Trophoblast cell (in vitro differentiated cells and primary cell): ENCODE measurements around the gene CD151.
A peak's percentile ranks its signal among the peaks of the same experiment; 100 is the strongest.

ENCODE experiments used
- DNase-seq, 2 donors: peaks; one replicate each; pipeline ENCODE4 v3.0.0-alpha.2; 2016
- H2AFZ ChIP-seq: 2 replicates; pipeline ENCODE4 v1.6.1; 2013; ENCODE audit warnings: low read length, moderate library complexity, mild to moderate bottlenecking; ENCODE audit not compliant: insufficient read depth, poor library complexity
- H2AK5ac ChIP-seq: 2 replicates; pipeline ENCODE4 v1.6.1; 2013; ENCODE audit warnings: mild to moderate bottlenecking, low read length
- H2BK120ac ChIP-seq: 2 replicates; pipeline ENCODE4 v1.6.1; 2013; ENCODE audit warnings: low read length, mild to moderate bottlenecking, moderate library complexity; ENCODE audit not compliant: insufficient read depth, poor library complexity
- H2BK12ac ChIP-seq: 2 replicates; pipeline ENCODE4 v1.6.1; 2013; ENCODE audit warnings: mild to moderate bottlenecking, low read length, moderate library complexity
- H2BK5ac ChIP-seq: 2 replicates; pipeline ENCODE4 v1.6.1; 2013; ENCODE audit warnings: low read length, low read depth, moderate library complexity, mild to moderate bottlenecking; ENCODE audit not compliant: poor library complexity
- H3K14ac ChIP-seq: 2 replicates; pipeline ENCODE4 v1.6.1; 2013; ENCODE audit warnings: mild to moderate bottlenecking, low read length
- H3K18ac ChIP-seq: 2 replicates; pipeline ENCODE4 v1.6.1; 2013; ENCODE audit warnings: mild to moderate bottlenecking, low read length
- H3K23ac ChIP-seq: 2 replicates; pipeline ENCODE4 v1.6.1; 2013; ENCODE audit warnings: low read length
- H3K27ac ChIP-seq: 2 replicates; pipeline ENCODE4 v1.5.1; 2013; ENCODE audit warnings: low read depth, mild to moderate bottlenecking, inconsistent platforms, low read length, moderate library complexity
- H3K27me3 ChIP-seq: 2 replicates; pipeline ENCODE4 v1.6.1; 2013; ENCODE audit warnings: inconsistent platforms, mild to moderate bottlenecking, low read length, moderate library complexity; ENCODE audit not compliant: insufficient read depth
- H3K36me3 ChIP-seq, 2 experiments: 1 replicate in 1 of 2; 2 replicates in 1 of 2; pipeline ENCODE4 v1.6.1; 2013; ENCODE audit warnings: low read length in 2 of 2, mild to moderate bottlenecking in 2 of 2, moderate library complexity in 1 of 2; ENCODE audit not compliant: insufficient read depth in 2 of 2, control insufficient read depth in 1 of 2
- H3K4ac ChIP-seq: 2 replicates; pipeline ENCODE4 v1.6.1; 2013; ENCODE audit warnings: low read depth, mild to moderate bottlenecking, low read length, moderate library complexity
- H3K4me1 ChIP-seq, 2 experiments: 1 replicate in 1 of 2; 2 replicates in 1 of 2; pipeline ENCODE4 v1.6.1; 2013; ENCODE audit warnings: low read length in 2 of 2, mild to moderate bottlenecking in 2 of 2, moderate library complexity in 1 of 2; ENCODE audit not compliant: insufficient read depth in 2 of 2, control insufficient read depth in 1 of 2
- H3K4me2 ChIP-seq: 2 replicates; pipeline ENCODE4 v1.6.1; 2013; ENCODE audit warnings: inconsistent platforms, mild to moderate bottlenecking, low read length, moderate library complexity
- H3K4me3 ChIP-seq: 2 replicates; pipeline ENCODE4 v1.5.1; 2013; ENCODE audit warnings: mild to moderate bottlenecking, low read depth, low read length, inconsistent platforms
- H3K79me1 ChIP-seq: one replicate; pipeline ENCODE4 v1.6.1; 2013; ENCODE audit warnings: low read length
- H3K79me2 ChIP-seq: 2 replicates; pipeline ENCODE4 v1.6.1; 2013; ENCODE audit warnings: low read length, mild to moderate bottlenecking; ENCODE audit not compliant: control insufficient read depth, insufficient read depth, poor library complexity
- H3K9ac ChIP-seq: 2 replicates; pipeline ENCODE4 v1.6.1; 2013; ENCODE audit warnings: mild to moderate bottlenecking, low read length
- H3K9me3 ChIP-seq: 2 replicates; pipeline ENCODE4 v1.6.1; 2013; ENCODE audit warnings: low read depth, mild to moderate bottlenecking, control low read depth, inconsistent platforms, low read length; ENCODE audit not compliant: insufficient read depth
- H4K12ac ChIP-seq: 2 replicates; pipeline ENCODE4 v1.6.1; 2013; ENCODE audit warnings: low read depth, mild to moderate bottlenecking, low read length, moderate library complexity
- H4K8ac ChIP-seq: 2 replicates; pipeline ENCODE4 v1.6.1; 2013; ENCODE audit warnings: low read depth, mild to moderate bottlenecking, low read length, moderate library complexity
- H4K91ac ChIP-seq: one replicate; pipeline ENCODE4 v1.6.1; 2013; ENCODE audit warnings: low read depth, mild to moderate bottlenecking, low read length, moderate library complexity
- WGBS: extraction: QIAGEN DNeasy Blood & Tissue Kit; methylation state at CpG from one replicate; pipeline ENCODE4 v1.1.7; 2013; ENCODE audit warnings: missing lambda C conversion rate; ENCODE audit not compliant: insufficient read length, insufficient coverage; ENCODE audit errors: extremely low coverage; 5-methylcytosine and 5-hydroxymethylcytosine counted together

The CD151 gene

GRCh38 chr11:876545-876944 lies 43.8 kb downstream of the CD151 start:
- H3K4ac ChIP-seq, result no peak overlapping the region
- no peaks in the 10 kb centered on the region for H3K9me3 ChIP-seq
- no peaks in the 10 kb centered on the region for H3K79me1 ChIP-seq
- H3K4me3 ChIP-seq, result no peak overlapping the region
- H3K18ac ChIP-seq, result no peak overlapping the region
- no peaks in the 10 kb centered on the region for H3K4me1 ChIP-seq
- H2BK120ac ChIP-seq, result no peak overlapping the region
- no peak overlapping the region for H2AK5ac ChIP-seq
- no peaks in the 10 kb centered on the region for H3K27me3 ChIP-seq
- H3K27ac ChIP-seq, result no peak overlapping the region
- H2BK5ac ChIP-seq, result no peak overlapping the region
- no peaks in the 10 kb centered on the region for H3K79me2 ChIP-seq
- H3K9ac ChIP-seq, result no peak overlapping the region
- no peak overlapping the region for H3K4me2 ChIP-seq
- H3K23ac ChIP-seq, result no peak overlapping the region
- no peak overlapping the region for H4K8ac ChIP-seq
- no peak overlapping the region for H2BK12ac ChIP-seq
- WGBS, result no CpG with 5 or more reads among the region's 12 CpGs
- no peak overlapping the region for H4K12ac ChIP-seq
- DNase-seq, result no peak
- H2AFZ ChIP-seq, result no peak overlapping the region
- no peak overlapping the region for H3K14ac ChIP-seq
- peaks cover 22 to 30% of the 10 kb centered on the region in 2 experiments for H3K36me3 ChIP-seq
- H4K91ac ChIP-seq, result no peak overlapping the region

GRCh38 chr11:877565-877964 lies 44.8 kb downstream of the CD151 start:
- no peak overlapping the region for H3K27ac ChIP-seq
- no peak overlapping the region for H3K23ac ChIP-seq
- H2AFZ ChIP-seq, result no peak overlapping the region
- H3K79me1 ChIP-seq, result no peaks in the 10 kb centered on the region
- peaks cover 22 to 33% of the 10 kb centered on the region in 2 experiments for H3K36me3 ChIP-seq
- no peak overlapping the region for H3K4ac ChIP-seq
- no peak overlapping the region for H2BK120ac ChIP-seq
- no peak overlapping the region for H4K8ac ChIP-seq
- H3K79me2 ChIP-seq, result no peaks in the 10 kb centered on the region
- H3K4me3 ChIP-seq, result no peak overlapping the region
- H3K14ac ChIP-seq, result no peak overlapping the region
- DNase-seq, result peak in 1 of 2 donors; percentile 12
- no CpG with 5 or more reads among the region's 11 CpGs for WGBS
- H2BK12ac ChIP-seq, result no peak overlapping the region
- no peaks in the 10 kb centered on the region for H3K4me1 ChIP-seq
- no peak overlapping the region for H2AK5ac ChIP-seq
- no peak overlapping the region for H2BK5ac ChIP-seq
- no peak overlapping the region for H4K12ac ChIP-seq
- H3K4me2 ChIP-seq, result no peak overlapping the region
- H3K9me3 ChIP-seq, result no peaks in the 10 kb centered on the region
- H3K18ac ChIP-seq, result no peak overlapping the region
- no peaks in the 10 kb centered on the region for H3K27me3 ChIP-seq
- no peak overlapping the region for H3K9ac ChIP-seq
- no peak overlapping the region for H4K91ac ChIP-seq

- H4K91ac ChIP-seq, result no peak overlapping the region
Observed at GRCh38 chr11:880447-880846, 47.7 kb downstream of the CD151 start.

GRCh38 chr11:882596-882995 lies 49.8 kb downstream of the CD151 start:
- Histone ChIP-seq H3K9me3 (peaks cover 3% of the 10 kb centered on the region), H3K36me3 (peaks cover 40 to 44% of the 10 kb centered on the region in 2 experiments), H3K9ac (no peak overlapping the region), H3K14ac (no peak overlapping the region), H3K23ac (no peak overlapping the region), H3K4me3 (no peak overlapping the region), H3K79me2 (no peaks in the 10 kb centered on the region), H2AFZ (no peak overlapping the region), H4K91ac (no peak overlapping the region), H3K4me2 (no peak overlapping the region), H2BK12ac (no peak overlapping the region), H2BK5ac (no peak overlapping the region), H2AK5ac (no peak overlapping the region), H3K27me3 (no peaks in the 10 kb centered on the region), H2BK120ac (no peak overlapping the region), H3K79me1 (no peaks in the 10 kb centered on the region), H3K18ac (no peak overlapping the region), H3K27ac (no peak overlapping the region), H4K8ac (no peak overlapping the region), H4K12ac (no peak overlapping the region), H3K4me1 (no peaks in the 10 kb centered on the region), H3K4ac (no peak overlapping the region)
- no CpG with 5 or more reads among the region's 14 CpGs for WGBS
- DNase-seq, result no peak

More at GRCh38 chr11:880447-880846, 47.7 kb downstream of the CD151 start:
- Histone ChIP-seq H3K4ac (no peak overlapping the region), H3K18ac (no peak overlapping the region), H3K79me2 (no peaks in the 10 kb centered on the region), H3K4me3 (no peak overlapping the region), H2AFZ (no peak overlapping the region), H2BK12ac (no peak overlapping the region), H3K9me3 (peaks cover 3% of the 10 kb centered on the region), H3K27ac (no peak overlapping the region), H3K36me3 (peaks cover 35% of the 10 kb centered on the region in 2 experiments), H3K14ac (no peak overlapping the region), H3K9ac (no peak overlapping the region), H2BK120ac (no peak overlapping the region), H2BK5ac (no peak overlapping the region), H4K12ac (no peak overlapping the region), H3K23ac (no peak overlapping the region), H3K4me2 (no peak overlapping the region), H4K8ac (no peak overlapping the region), H3K4me1 (no peaks in the 10 kb centered on the region), H3K27me3 (no peaks in the 10 kb centered on the region), H2AK5ac (no peak overlapping the region), H3K79me1 (no peaks in the 10 kb centered on the region)
- no peak for DNase-seq
- no CpG with 5 or more reads among the region's 14 CpGs for WGBS
